Measurements from ENCODE around the gene AUNIP.
"Not testable (repeated sequence)": the region's sequence is repeated elsewhere in the genome, so short reads cannot be mapped to it uniquely, and the experiment has no call there.

AUNIP gene

GRCh38 chr1:25864434-25864833 is 5.2 kb upstream of the AUNIP start:
- DNase-seq (ENCODE audit: low read depth): no peak

GRCh38 chr1:25863486-25864262 is 4.4 kb upstream of the AUNIP start:
- no peak for DNase-seq (ENCODE audit: low read depth)

GRCh38 chr1:25862785-25863485 is 3.7 kb upstream of the AUNIP start:
- no peak for DNase-seq (ENCODE audit: low read depth)

- DNase-seq (ENCODE audit: low read depth): no peak
These were observed 2.3 kb upstream of the AUNIP start for GRCh38 chr1:25861316-25862286.

- no peak for DNase-seq (ENCODE audit: low read depth)
These were observed 763 bp downstream of the AUNIP start for GRCh38 chr1:25858494-25858893.

GRCh38 chr1:25856856-25857255 is 2.4 kb downstream of the AUNIP start:
- DNase-seq (ENCODE audit: low read depth): no peak

GRCh38 chr1:25854554-25854953 is 4.7 kb downstream of the AUNIP start:
- DNase-seq (ENCODE audit: low read depth): no peak

- DNase-seq (ENCODE audit: low read depth): no peak
These were observed 10.7 kb downstream of the AUNIP start for GRCh38 chr1:25848531-25848930.

- no peak for DNase-seq (ENCODE audit: low read depth)
These were observed 11.3 kb downstream of the AUNIP start for GRCh38 chr1:25847929-25848328.

- DNase-seq (ENCODE audit: low read depth): no peak
These were observed 13.6 kb downstream of the AUNIP start for GRCh38 chr1:25845664-25846063.

GRCh38 chr1:25844536-25845337 is 14.5 kb downstream of the AUNIP start:
- no peak for DNase-seq (ENCODE audit: low read depth)

- DNase-seq (ENCODE audit: low read depth): no peak
These were observed 15.8 kb downstream of the AUNIP start for GRCh38 chr1:25843483-25843882.

- DNase-seq (ENCODE audit: low read depth): not testable (repeated sequence)
These were observed 19.4 kb downstream of the AUNIP start for GRCh38 chr1:25839808-25840207.

- DNase-seq (ENCODE audit: low read depth): no peak
These were observed 21.9 kb downstream of the AUNIP start for GRCh38 chr1:25837262-25837875.

- no peak for DNase-seq (ENCODE audit: low read depth)
These were observed 22.6 kb downstream of the AUNIP start for GRCh38 chr1:25836695-25837094.

- no peak for DNase-seq (ENCODE audit: low read depth)
These were observed 24.4 kb downstream of the AUNIP start for GRCh38 chr1:25834894-25835293.

GRCh38 chr1:25833158-25833557 is 26.1 kb downstream of the AUNIP start:
- no peak for DNase-seq (ENCODE audit: low read depth)

GRCh38 chr1:25832336-25833037 is 26.8 kb downstream of the AUNIP start:
- no peak for DNase-seq (ENCODE audit: low read depth)

GRCh38 chr1:25831569-25832196 is 27.6 kb downstream of the AUNIP start:
- DNase-seq (ENCODE audit: low read depth): no peak

GRCh38 chr1:25829046-25829445 is 30.2 kb downstream of the AUNIP start:
- DNase-seq (ENCODE audit: low read depth): no peak
